ENCODE measurements around the gene PEX11B.

Gene PEX11B, protein sequence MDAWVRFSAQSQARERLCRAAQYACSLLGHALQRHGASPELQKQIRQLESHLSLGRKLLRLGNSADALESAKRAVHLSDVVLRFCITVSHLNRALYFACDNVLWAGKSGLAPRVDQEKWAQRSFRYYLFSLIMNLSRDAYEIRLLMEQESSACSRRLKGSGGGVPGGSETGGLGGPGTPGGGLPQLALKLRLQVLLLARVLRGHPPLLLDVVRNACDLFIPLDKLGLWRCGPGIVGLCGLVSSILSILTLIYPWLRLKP

DNA sequence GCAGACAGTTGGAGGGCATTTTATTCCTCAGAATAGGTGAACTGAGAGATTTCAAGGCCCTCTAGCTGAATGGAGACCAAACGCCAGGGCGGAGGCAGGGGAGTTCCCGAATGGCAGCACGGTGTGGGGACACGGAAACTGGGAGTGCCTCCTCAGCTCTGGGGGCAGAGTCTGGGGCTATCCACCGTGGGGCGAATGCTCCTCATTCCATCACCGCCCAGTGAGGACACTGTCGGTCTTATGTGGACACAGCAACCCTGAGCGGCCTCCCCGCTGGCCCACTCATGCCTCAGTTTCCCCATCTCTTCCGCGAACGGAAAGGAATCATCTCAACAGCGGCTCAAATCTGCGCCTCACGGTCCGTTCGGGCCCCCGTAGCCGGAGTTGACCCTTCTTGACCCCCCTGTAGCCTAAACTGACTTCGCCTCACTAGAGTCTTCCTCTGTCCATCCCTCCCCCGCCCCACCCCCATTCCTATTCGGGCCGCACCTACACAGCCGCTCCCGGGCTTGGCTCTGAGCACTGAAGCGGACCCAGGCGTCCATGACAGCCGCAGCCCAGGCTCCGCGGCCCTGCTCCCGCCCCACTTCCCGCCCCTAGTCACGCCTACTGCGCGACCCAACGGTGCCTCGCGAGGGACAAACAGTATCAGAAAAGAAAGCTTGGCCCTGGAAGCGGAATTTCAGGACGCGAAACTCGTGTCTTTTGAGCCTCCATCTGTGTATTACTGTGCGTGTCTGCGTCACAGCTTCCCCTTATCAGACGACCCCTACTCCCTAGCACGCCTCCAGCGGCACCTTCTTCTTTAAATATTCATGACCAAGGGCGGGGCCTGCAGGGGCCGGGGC, at the start of gene PEX11B:
TSS of gene PEX11B (minus strand) at position 574 of the 848 bp plus-strand sequence. CDS start at position 545, 29 bp downstream.
- peak; percentile 72 to 85 (median 76) for DNase-seq (ENCODE audit: low read depth in 2 of 3, low spot score in 2 of 3)

DNA sequence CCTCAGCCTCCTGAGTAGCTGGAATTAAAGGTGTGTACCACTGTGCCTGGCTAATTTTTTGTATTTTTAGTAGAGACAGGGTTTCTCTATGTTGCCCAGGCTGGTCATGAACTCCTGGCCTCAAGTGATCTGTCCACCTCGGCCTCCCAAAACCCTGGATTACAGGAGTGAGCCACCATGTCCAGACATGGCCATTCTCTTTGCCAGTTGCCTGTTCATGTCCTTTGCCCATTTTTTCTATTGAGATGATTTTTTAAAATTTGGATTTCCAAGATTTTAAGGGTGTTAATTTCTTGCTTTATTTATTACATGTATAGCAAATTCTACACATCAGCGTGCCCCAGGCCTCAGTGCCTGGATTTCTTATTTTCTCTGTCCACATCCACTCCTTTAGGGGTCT, 48.8 kb upstream of the PEX11B start:
- DNase-seq (ENCODE audit: low read depth in 2 of 3, low spot score in 2 of 3) = no peak

DNA sequence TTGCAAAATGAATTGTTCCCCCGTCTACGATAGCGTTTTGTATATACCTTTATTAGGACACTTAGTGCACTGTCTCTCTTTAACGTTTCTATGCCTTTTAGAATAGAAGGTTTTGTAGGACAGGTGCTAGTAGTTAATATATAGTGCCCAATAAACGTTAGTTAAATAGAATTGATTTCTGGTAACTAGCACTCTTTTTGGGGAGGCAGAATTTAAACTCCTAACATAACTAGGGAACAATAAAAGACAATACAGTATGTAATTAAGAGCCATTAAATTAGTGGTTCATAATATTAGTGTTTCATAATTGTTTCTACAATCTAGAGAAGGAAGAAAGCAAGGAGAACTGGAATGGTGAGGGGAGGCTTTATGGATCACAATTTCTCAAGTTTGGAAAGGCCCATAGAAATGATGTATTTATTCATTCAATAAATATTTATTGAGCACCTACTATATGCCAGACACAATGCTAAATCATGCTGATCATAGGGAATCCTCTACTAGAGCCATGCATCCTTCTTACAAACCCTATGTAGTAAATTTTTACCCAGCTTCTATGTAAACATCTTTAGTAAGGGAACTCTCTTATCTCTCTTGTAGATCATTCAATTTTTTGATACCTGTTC, 46.7 kb upstream of the PEX11B start:
- no peak for DNase-seq (ENCODE audit: low read depth in 2 of 3, low spot score in 2 of 3)

GRCh38 chr1:145964328-145965118, 46.0 kb upstream of the PEX11B start, which contains the start of the genes ANKRD34A and POLR3GL:
Gene ANKRD34A (minus strand): TSS chr1:145964575. CDS start chr1:145961759, 2,816 bp downstream.
Gene POLR3GL (plus strand): TSS chr1:145964690. CDS start chr1:145974866, 10,176 bp downstream.
- DNase-seq (ENCODE audit: low read depth in 2 of 3, low spot score in 2 of 3) = peak; percentile 59 to 74 (median 72)

- DNase-seq (ENCODE audit: low read depth in 2 of 3, low spot score in 2 of 3) = no peak
Measured at GRCh38 chr1:145963265-145964019, 44.9 kb upstream of the PEX11B start.

DNA sequence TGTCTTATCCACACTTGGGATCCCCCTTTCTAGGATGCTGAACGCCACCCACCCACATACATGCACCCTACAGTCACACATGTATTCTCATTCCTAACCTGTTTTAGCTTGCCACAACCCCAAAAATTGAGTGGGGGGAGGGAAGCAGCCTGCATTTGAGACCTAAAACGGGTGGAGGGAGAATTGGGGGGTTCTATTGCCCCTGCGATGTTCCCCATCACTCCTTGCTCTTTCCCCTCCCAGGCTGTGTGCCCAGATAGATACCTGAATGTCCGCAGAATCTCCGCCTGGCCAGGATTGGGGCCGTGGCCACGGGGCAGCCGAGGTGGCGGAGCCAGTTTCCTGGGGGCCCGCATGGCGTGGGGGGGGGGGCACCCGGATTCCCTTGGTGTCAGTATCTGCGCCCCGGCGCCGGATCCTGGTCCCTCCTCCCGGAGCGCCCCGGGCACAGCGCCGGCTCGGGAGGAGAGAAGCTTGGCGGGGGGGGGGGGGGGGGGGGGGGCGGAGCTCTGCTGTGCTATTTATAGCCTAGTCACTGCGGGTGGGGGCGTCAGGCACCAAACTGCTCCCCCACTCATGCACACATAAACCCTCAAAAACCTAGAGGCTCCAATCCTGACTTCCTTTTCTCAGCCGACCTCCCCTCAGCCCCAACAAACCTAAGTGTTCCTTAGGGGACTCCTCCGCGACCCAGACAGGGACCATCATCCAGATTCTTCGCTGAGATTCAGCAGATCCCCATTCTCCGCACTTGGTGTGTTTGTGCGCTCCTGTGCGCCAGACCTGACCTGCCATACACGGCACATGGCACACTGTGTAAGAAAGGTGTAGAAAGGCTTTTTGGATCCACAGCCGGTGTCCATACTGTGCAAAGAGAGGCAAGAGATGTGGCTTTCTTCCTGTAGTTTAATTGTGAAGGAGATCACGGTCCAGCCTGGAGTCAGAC, 43.9 kb upstream of the PEX11B start:
- peak in 1 of 3 experiments; percentile 36 for DNase-seq (ENCODE audit: low read depth in 2 of 3, low spot score in 2 of 3)

DNA sequence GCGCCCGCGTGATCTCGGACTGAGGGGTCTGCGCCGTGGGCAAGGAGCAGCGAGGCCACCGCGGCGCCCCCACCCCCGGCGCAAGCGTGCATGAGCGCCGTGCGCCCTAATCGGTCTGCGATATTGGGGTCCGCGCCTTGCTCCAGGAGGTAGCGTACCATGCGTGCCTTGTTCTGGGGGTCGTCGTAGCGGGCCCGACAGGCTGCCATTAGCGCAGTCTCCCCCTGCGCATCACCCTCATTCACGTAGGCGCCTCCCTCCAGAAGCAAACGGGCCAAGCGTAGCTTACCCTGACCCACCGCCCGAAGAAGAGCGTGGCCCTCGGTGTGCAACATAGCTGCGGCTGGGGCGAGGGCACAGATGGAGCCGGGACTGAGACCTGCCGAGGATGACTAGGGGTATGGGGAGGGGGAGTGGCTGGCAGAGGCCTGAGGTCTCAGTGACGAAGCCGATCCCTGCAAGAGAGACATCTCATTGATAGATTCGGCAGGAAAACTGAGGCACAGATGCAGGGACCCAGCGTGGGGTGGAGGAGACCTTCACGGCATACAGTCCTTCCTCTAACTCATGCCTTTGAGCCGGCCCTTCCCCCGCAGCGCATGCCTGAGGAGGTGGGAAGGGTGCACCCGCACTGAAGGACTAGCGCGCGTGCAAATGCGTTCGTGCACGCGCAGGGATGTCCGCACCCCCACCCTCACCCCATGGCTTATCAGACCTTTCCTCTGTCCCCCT, 43.1 kb upstream of the PEX11B start:
- DNase-seq (ENCODE audit: low read depth in 2 of 3, low spot score in 2 of 3) = peak in 1 of 3 experiments; percentile 39

DNA sequence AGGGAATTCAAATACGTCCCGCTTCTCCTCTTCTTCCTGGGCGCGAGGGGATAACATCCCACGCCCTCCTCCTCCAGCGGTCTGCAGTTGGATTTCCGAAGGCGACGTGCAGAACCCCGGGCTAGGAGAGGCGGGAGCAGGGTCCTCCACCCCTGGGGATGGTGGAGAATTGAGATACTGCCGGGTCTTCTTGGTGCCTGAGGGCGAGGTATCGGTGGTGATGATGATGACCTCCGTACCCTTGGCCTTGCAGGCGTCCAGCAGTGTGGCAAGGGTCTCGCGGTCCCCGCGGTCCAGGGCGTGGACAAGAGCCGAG, 42.5 kb upstream of the PEX11B start:
- no peak for DNase-seq (ENCODE audit: low read depth in 2 of 3, low spot score in 2 of 3)

GRCh38 chr1:145960468-145961108, 42.1 kb upstream of the PEX11B start:
- no peak for DNase-seq (ENCODE audit: low read depth in 2 of 3, low spot score in 2 of 3)

DNA sequence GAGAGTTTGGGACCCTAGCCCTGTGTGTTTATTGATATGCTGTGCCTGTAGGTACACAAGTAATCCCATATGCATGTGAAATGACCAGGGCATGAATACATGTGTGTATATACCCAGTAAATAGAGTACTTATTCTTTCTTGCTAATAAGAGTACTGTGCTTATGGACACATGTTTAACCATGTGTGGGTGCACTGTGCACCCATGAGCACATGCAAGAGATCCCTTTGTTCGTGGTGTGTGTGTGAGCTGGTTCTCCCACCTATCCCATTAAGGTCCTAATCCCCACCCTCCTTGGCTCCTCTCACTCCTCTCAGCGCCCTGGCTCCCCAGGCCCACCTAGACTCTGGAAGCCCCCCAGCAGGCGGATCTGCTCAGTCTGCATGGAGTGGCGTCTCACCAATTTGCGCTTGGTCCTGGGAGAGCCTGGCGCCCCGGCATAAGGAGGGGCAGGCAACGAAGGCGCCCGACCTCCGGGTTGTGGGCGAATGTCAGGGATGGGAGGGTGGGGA, 41.5 kb upstream of the PEX11B start:
- no peak for DNase-seq (ENCODE audit: low read depth in 2 of 3, low spot score in 2 of 3)

DNA sequence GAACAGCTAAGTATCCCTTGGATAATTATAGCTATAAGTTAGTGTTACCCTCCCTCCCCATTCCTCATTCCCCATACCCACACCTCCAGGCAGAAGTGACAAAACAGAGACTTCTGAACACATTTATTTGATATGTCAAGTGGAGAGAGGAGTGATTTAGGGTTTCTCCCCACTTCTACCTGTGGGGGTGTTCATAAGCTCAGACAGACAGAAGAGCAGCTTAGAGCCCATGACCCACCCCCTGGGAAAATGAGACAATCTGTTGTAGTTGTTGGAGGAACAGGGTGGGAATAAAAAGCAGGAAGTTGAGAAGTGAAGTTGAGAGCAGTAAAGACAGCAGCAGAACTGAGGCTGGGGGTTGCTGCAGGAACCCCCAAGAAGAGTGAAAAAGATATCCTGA, 40.8 kb upstream of the PEX11B start:
- no peak for DNase-seq (ENCODE audit: low read depth in 2 of 3, low spot score in 2 of 3)

DNA sequence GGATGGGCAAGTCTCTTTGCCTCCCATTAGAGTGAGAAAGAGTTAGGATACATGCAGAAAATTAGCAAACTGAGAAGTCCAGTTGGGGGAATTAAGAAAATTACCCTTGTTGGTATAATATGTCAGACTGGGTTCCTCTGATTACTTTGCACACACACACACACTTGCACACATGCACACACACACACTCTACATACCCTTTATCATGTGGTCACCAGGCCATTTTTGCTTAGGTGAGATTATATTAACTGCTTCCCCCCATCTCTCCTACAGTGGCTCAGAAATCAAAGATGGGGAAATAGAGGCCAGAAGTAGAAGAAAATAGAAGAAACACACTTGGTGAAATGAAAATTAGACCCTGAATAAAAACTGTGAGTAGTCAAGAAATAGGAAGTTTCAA, 40.2 kb upstream of the PEX11B start:
- DNase-seq (ENCODE audit: low read depth in 2 of 3, low spot score in 2 of 3) = no peak

DNA sequence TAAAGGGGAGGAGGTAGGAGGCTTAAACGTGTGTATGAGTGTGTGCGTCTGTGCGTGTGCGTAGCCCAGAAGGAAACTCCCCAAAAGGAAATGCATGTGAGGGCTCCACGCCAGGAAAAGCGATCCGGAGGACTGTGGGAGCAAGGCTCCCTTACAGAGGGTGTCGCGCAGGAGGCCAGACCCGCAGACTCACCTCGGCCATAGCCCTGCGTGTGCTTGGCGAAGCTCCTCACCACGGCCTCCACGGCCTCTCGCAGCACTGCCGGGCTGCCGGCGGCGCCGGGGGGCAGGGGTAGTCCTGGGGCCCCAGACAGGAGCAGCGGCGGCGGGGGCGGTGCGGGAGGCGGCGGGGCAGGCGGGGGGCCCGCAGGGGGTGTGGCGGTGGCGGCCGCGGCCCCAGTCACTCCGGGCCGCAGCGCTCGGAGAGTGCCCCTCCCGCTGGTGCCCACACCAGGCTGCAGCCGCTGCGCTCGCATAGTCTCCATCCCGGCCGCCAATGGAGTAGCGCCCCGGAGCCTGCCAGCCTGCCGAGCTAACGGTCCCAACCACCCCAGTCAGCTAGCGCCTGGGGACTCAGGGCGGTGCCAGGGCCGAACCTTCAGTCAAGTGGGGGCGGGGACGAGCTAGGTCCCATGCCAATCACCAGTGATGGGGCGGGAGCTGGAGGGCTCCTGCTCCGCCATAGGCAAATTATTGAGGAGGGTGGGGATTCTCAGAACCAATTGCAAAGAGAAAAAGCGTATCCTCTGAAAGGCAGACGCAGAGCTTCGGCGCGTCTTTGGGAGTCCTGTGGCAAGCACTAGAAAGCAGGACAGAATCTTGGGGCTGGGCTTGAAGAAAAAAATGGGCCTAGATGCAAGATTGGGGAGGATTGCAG, 39.2 kb upstream of the PEX11B start, which contains the start of gene LIX1L:
TSS of gene LIX1L (minus strand) at position 575 of the 877 bp plus-strand sequence. CDS start at position 485, 90 bp downstream.
- peak; percentile 75 to 86 (median 84) for DNase-seq (ENCODE audit: low read depth in 2 of 3, low spot score in 2 of 3)

GRCh38 chr1:145956781-145957442, 38.4 kb upstream of the PEX11B start:
- no peak for DNase-seq (ENCODE audit: low read depth in 2 of 3, low spot score in 2 of 3)

DNA sequence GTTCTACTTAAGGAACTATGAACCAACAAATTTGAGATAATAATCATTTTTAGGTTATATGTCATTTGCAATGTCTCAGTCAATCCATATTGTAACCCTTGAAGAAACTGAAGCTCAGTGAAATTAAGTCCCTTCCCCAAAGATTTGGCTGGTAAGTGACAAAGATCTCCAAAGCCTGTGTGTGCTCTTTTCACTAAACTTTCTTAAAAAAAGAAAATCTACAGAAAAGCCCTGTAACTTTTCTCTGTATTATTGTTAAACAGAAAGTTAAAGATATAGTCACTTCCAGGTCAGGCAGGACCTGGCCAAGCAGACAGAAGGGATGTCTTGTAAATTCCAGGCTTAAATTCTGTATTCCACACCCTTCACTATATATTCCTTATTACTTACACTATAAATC, 37.8 kb upstream of the PEX11B start:
- no peak for DNase-seq (ENCODE audit: low read depth in 2 of 3, low spot score in 2 of 3)

DNA sequence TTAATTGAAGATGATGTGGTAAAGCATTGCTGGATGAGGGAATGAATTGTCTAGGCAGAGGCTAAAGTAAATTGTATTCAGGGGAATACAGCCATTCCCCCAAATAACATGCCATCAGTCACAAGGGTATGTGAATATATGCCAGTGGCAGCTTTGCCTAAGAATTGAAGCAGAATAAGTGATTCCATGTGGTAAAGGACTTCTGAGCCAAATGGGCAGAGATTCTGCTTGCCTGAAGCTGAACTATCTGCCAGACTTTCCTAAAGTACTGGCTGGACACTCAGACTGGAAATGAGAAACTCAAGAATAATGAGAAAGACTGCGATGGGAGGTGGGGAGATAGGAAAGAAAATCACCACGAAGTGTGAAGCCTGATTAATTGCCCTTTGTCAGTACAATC, 36.9 kb upstream of the PEX11B start:
- no peak for DNase-seq (ENCODE audit: low read depth in 2 of 3, low spot score in 2 of 3)
